HepG2 (cell line): ENCODE data around the gene EFNA3. TPM values are rescaled to one million over a fixed set of nuclear protein-coding genes. Genes with fewer than 3 reads are reported as not detected.

Experiments used
- ERF ChIP-seq: IDR thresholded peaks from 2 replicates; pipeline ENCODE4 v1.6.1; 2018; ENCODE audit warnings: missing biosample characterization, missing genetic modification reagents
- FOXK1 ChIP-seq: sonication (generic); formaldehyde crosslinking; IDR thresholded peaks from 2 replicates; pipeline ENCODE4 v1.4.0; 2020; ENCODE audit warnings: low read depth, missing genetic modification reagents, borderline replicate concordance
- GATAD1 ChIP-seq: IDR thresholded peaks from 2 replicates; pipeline ENCODE4 v1.6.1; 2016; ENCODE audit warnings: missing genetic modification reagents, missing compliant biosample characterization
- KDM3A ChIP-seq: IDR thresholded peaks from 2 replicates; pipeline ENCODE4 v1.6.1; 2018; ENCODE audit warnings: low read depth, missing compliant biosample characterization
- MIER3 ChIP-seq: IDR thresholded peaks from 2 replicates; pipeline ENCODE4 v1.6.1; 2016; ENCODE audit warnings: missing compliant biosample characterization, borderline replicate concordance
- NFE2L1 ChIP-seq: sonication (generic); formaldehyde crosslinking; IDR thresholded peaks from 2 replicates; pipeline ENCODE4 v1.4.0; 2020; ENCODE audit warnings: missing genetic modification reagents, mild to moderate bottlenecking, borderline replicate concordance
- RELA ChIP-seq: sonication (generic); formaldehyde crosslinking; IDR thresholded peaks from 2 replicates; pipeline ENCODE4 v1.4.0; 2020; ENCODE audit warnings: missing genetic modification reagents
- TOPORS ChIP-seq: sonication (generic); formaldehyde crosslinking; IDR thresholded peaks from 2 replicates; pipeline ENCODE4 v1.8.0; 2023; ENCODE audit warnings: mild to moderate bottlenecking, missing genetic modification reagents
- ZNF383 ChIP-seq: sonication (generic); formaldehyde crosslinking; IDR thresholded peaks from 2 replicates; pipeline ENCODE4 v1.4.0; 2020; ENCODE audit warnings: missing genetic modification reagents, mild to moderate bottlenecking, borderline replicate concordance
- ZNF580 ChIP-seq: IDR thresholded peaks from 2 replicates; pipeline ENCODE4 v1.6.1; 2016; ENCODE audit warnings: low read depth, borderline replicate concordance
- ZNF614 ChIP-seq: IDR thresholded peaks from 2 replicates; pipeline ENCODE4 v1.6.1; 2018; ENCODE audit warnings: missing biosample characterization, missing genetic modification reagents, inconsistent platforms, borderline replicate concordance
- polyA plus RNA-seq, 8 experiments: library from polyadenylated mRNA; depleted of rRNA in 3 of 8; stranded (reverse) in 7 of 8; unstranded in 1 of 8; fragments of >200 nt; fragmentation: Illumina TruSeq in 4 of 8; extraction: Trizol in 4 of 8; gene quantifications; 2 replicates each; pipeline versions ENCODE4 v1.2.1 to v1.2.3, GENCODE V29; 2011 to 2016; ENCODE audit warnings: low read depth in 4 of 8, missing spikeins in 1 of 8, mixed read lengths in 1 of 8; ENCODE audit not compliant: insufficient read depth in 1 of 8
- total RNA-seq, 5 experiments: library from RNA; depleted of rRNA; stranded (reverse); fragments of >200 nt; fragmentation: Illumina TruSeq; extraction: Trizol; gene quantifications; 2 replicates each; pipeline ENCODE4 v1.2.3, GENCODE V29; 2016; ENCODE audit warnings: low read depth in 1 of 5
- TF ChIP-seq, protein P1 (sequence below): sonication (generic); formaldehyde crosslinking; IDR thresholded peaks from 2 replicates; pipeline ENCODE4 v1.8.1; 2023; ENCODE audit warnings: mild to moderate bottlenecking, missing genetic modification reagents
- TF ChIP-seq, protein P2 (sequence below): sonication (generic); formaldehyde crosslinking; IDR thresholded peaks from 2 replicates; pipeline ENCODE4 v1.4.0; 2020; ENCODE audit warnings: missing genetic modification reagents
- TF ChIP-seq, protein P3 (sequence below): sonication (generic); formaldehyde crosslinking; IDR thresholded peaks from 2 replicates; pipeline ENCODE4 v1.4.0; 2020; ENCODE audit warnings: missing genetic modification reagents, borderline replicate concordance
- TF ChIP-seq, protein P4 (sequence below): sonication (generic); formaldehyde crosslinking; IDR thresholded peaks from 2 replicates; pipeline ENCODE4 v1.8.0; 2022; ENCODE audit warnings: missing genetic modification reagents, low read depth, mild to moderate bottlenecking, borderline replicate concordance
- TF ChIP-seq, protein P5 (sequence below): sonication (generic); formaldehyde crosslinking; IDR thresholded peaks from 2 replicates; pipeline ENCODE4 v1.8.0; 2022; ENCODE audit warnings: missing genetic modification reagents, mild to moderate bottlenecking, inconsistent platforms, borderline replicate concordance
- TF ChIP-seq, protein P6 (sequence below): sonication (generic); formaldehyde crosslinking; IDR thresholded peaks from 2 replicates; pipeline ENCODE4 v1.4.0; 2020; ENCODE audit warnings: mild to moderate bottlenecking, missing genetic modification reagents, borderline replicate concordance

EFNA3 gene
- total and polyA plus RNA-seq, 2 of the 13 experiments (the other 11 are each of a cell fraction or from before 2014, with no cell fraction given): 1.0 to 5.7 TPM

DNA sequence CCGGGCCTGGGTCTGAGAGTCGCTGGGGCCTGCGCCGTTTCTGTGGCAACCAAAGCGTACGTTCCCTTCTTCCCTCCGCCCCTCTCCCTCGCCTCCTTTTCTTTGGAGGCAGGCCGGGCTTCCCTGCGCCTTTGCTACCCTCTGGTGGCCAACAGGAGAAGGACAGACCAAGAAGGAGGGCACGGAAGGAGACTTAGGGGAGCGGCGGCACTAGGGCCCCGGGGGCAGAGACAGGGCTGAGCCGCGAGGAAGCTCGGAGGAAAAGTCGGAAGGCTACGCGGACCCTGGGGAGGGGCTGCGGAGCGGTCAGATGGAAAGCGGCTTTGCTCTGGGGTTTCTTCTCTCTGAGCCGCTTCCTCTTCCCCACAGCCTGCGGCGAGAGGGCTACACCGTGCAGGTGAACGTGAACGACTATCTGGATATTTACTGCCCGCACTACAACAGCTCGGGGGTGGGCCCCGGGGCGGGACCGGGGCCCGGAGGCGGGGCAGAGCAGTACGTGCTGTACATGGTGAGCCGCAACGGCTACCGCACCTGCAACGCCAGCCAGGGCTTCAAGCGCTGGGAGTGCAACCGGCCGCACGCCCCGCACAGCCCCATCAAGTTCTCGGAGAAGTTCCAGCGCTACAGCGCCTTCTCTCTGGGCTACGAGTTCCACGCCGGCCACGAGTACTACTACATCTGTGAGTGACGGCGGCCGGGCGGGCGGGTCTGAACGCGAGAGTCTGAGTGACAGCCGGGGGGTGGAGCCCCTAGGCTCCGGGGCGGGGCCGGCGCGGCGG, 6.3 kb downstream of the EFNA3 start (continued):
- TF ChIP-seq, protein P1, sequence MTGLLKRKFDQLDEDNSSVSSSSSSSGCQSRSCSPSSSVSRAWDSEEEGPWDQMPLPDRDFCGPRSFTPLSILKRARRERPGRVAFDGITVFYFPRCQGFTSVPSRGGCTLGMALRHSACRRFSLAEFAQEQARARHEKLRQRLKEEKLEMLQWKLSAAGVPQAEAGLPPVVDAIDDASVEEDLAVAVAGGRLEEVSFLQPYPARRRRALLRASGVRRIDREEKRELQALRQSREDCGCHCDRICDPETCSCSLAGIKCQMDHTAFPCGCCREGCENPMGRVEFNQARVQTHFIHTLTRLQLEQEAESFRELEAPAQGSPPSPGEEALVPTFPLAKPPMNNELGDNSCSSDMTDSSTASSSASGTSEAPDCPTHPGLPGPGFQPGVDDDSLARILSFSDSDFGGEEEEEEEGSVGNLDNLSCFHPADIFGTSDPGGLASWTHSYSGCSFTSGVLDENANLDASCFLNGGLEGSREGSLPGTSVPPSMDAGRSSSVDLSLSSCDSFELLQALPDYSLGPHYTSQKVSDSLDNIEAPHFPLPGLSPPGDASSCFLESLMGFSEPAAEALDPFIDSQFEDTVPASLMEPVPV (CRISPR knock-in tag): no peak
- TF ChIP-seq ZNF614: 0 out of 2 replicates have a peak, but pooled peaks have one; percentile 22
- TF ChIP-seq MIER3 (CRISPR knock-in tag): peak; percentile 67; the same call in 1 of the 2 replicates
- TF ChIP-seq ZNF383 (CRISPR knock-in tag): no peak
- TF ChIP-seq, protein P2, sequence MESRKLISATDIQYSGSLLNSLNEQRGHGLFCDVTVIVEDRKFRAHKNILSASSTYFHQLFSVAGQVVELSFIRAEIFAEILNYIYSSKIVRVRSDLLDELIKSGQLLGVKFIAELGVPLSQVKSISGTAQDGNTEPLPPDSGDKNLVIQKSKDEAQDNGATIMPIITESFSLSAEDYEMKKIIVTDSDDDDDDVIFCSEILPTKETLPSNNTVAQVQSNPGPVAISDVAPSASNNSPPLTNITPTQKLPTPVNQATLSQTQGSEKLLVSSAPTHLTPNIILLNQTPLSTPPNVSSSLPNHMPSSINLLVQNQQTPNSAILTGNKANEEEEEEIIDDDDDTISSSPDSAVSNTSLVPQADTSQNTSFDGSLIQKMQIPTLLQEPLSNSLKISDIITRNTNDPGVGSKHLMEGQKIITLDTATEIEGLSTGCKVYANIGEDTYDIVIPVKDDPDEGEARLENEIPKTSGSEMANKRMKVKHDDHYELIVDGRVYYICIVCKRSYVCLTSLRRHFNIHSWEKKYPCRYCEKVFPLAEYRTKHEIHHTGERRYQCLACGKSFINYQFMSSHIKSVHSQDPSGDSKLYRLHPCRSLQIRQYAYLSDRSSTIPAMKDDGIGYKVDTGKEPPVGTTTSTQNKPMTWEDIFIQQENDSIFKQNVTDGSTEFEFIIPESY (CRISPR knock-in tag): peak; percentile 73; the same call in 1 of the 2 replicates
- TF ChIP-seq, protein P3, sequence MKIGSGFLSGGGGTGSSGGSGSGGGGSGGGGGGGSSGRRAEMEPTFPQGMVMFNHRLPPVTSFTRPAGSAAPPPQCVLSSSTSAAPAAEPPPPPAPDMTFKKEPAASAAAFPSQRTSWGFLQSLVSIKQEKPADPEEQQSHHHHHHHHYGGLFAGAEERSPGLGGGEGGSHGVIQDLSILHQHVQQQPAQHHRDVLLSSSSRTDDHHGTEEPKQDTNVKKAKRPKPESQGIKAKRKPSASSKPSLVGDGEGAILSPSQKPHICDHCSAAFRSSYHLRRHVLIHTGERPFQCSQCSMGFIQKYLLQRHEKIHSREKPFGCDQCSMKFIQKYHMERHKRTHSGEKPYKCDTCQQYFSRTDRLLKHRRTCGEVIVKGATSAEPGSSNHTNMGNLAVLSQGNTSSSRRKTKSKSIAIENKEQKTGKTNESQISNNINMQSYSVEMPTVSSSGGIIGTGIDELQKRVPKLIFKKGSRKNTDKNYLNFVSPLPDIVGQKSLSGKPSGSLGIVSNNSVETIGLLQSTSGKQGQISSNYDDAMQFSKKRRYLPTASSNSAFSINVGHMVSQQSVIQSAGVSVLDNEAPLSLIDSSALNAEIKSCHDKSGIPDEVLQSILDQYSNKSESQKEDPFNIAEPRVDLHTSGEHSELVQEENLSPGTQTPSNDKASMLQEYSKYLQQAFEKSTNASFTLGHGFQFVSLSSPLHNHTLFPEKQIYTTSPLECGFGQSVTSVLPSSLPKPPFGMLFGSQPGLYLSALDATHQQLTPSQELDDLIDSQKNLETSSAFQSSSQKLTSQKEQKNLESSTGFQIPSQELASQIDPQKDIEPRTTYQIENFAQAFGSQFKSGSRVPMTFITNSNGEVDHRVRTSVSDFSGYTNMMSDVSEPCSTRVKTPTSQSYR (CRISPR knock-in tag): no peak; the same call in 1 of the 2 replicates
- peak; percentile 87 for TF ChIP-seq KDM3A (CRISPR knock-in tag)
- peak; percentile 81 for TF ChIP-seq ZNF580 (CRISPR knock-in tag)
- TF ChIP-seq TOPORS (CRISPR knock-in tag): no peak
- no peak for TF ChIP-seq RELA
- TF ChIP-seq, protein P4, sequence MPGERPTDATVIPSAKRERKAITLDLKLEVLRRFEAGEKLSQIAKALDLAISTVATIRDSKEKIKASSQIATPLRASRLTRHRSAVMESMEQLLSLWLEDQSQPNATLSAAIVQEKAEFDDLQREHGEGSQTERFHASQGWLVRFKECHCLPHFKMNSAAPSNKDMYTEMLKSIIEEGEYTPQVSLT (CRISPR knock-in tag): no peak
- TF ChIP-seq, protein P5, sequence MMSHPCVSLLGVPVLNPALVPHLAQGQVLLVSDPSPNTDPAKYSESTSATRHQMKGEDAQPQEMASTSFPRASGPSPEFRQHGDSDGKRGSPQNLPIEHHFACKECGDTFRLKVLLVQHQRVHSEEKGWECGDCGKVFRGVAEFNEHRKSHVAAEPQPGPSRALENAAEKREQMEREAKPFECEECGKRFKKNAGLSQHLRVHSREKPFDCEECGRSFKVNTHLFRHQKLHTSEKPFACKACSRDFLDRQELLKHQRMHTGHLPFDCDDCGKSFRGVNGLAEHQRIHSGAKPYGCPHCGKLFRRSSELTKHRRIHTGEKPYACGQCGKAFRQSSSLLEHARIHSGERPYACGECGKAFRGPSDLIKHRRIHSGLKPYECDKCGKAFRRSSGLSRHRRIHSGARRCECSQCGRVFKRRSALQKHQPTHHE (CRISPR knock-in tag): no peak
- TF ChIP-seq, protein P6, sequence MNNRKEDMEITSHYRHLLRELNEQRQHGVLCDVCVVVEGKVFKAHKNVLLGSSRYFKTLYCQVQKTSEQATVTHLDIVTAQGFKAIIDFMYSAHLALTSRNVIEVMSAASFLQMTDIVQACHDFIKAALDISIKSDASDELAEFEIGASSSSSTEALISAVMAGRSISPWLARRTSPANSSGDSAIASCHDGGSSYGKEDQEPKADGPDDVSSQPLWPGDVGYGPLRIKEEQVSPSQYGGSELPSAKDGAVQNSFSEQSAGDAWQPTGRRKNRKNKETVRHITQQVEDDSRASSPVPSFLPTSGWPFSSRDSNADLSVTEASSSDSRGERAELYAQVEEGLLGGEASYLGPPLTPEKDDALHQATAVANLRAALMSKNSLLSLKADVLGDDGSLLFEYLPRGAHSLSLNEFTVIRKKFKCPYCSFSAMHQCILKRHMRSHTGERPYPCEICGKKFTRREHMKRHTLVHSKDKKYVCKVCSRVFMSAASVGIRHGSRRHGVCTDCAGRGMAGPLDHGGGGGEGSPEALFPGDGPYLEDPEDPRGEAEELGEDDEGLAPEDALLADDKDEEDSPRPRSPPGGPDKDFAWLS (CRISPR knock-in tag): no peak
- 0 out of 2 replicates have a peak, but pooled peaks have one; percentile 57 for TF ChIP-seq FOXK1 (CRISPR knock-in tag)
- no peak for TF ChIP-seq NFE2L1 (CRISPR knock-in tag)
- TF ChIP-seq GATAD1 (CRISPR knock-in tag): peak; percentile 87
- TF ChIP-seq ERF (CRISPR knock-in tag): no peak; the same call in 1 of the 2 replicates
